CD4-positive, alpha-beta T cell treated with Interleukin-17A for 1 hour (primary cell): ENCODE measurements around the gene GPBAR1.

Experiments
- DNase-seq: peaks from one replicate; pipeline ENCODE4 v3.0.0-alpha.2; 2020

Gene GPBAR1

DNA sequence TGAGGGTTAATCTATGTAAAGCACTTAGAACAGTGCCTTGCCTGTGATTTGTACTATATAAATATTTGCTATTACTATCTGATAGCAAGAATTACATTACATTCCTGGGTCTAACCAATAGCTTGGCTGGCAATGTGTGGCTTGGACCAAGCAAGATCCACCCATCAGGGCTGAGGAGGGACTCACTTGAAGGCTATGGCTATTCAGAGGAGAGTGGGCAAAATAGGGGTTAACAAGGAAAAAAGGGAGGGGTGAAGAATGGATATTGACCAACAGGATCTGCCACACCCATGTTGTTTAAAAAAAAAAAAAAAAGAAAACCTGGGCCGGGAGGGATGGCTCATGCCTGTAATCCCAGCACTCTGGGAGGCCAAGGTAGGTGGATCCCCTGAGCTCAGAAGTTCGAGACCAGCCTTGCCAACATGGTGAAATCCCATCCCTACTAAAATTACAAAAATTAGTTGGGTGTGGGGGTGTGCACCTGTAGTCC is 51.5 kb downstream of the GPBAR1 start:
- no peak for DNase-seq

DNA sequence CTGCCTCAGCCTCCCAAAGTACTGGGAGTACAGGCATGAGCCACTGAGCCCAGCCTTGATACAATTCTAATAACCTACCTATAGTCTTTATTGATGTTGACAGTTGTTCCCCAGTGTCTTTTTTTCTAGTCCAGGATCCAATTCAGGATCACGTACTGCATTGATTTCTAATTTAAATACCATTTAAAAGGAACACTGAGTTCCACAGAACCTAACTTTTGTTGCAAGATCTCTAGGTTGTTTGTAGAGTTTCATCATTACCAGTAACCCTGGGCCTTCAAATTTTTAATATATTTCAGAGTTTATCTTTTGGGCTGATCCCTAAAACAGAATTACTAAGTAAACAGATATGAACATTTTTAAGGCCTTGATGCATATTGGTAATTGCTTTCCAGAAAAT is 52.5 kb downstream of the GPBAR1 start:
- DNase-seq, result no peak
